Right ventricle myocardium superior (tissue), 1 donor: ENCODE measurements around the gene MARS2. TPM values are rescaled to one million over a fixed set of nuclear protein-coding genes. Genes with fewer than 3 reads are reported as not detected.
A peak's percentile ranks its signal among the peaks of the same experiment; 100 is the strongest.
"Not testable (repeated sequence)": the region's sequence is repeated elsewhere in the genome, so short reads cannot be mapped to it uniquely, and the experiment has no call there.

Experiments
- ATAC-seq: fragments of 200-7000 bp; cut with Tn5 transposase; one replicate; pipeline ENCODE4 v1.9.1; 2020; ENCODE audit warnings: mild to moderate bottlenecking; ENCODE audit not compliant: poor library complexity
- DNase-seq: peaks from one replicate; pipeline ENCODE4 v3.0.0-alpha.2; 2020
- intact Hi-C: fragments of 100-400 bp; cut with DNase I; formaldehyde crosslinking; loops from one replicate; pipeline ENCODE4 v1.11.2; 2022
- long read RNA-seq: library from polyadenylated mRNA; unstranded; transcript quantifications from one replicate; pipeline ENCODE4 v2.0.0, GENCODE V29; 2021
- total RNA-seq: library from RNA; stranded (reverse); fragmentation: NEBNext Ultra II Directional; extraction: Animal tissue kit (Norgen Biotek cat#: 25700); gene quantifications from one replicate; pipeline ENCODE4 v1.2.1, GENCODE V29; 2021
- donor health status: DM: no; HTN: yes; CAD: no; lungs with severe emphysema.

The MARS2 gene
- 6.6 TPM for total RNA-seq
- long read RNA-seq, transcript MARS2-201 (1 exons, 3,019 nt), result major isoform, 31 of 31 reads
- long read RNA-seq, partial matches to known transcripts, result 0 of 31 reads
- long read RNA-seq, other reads (novel, unspliced or antisense), result 0 of 31 reads

- peak; percentile 97 for DNase-seq
- intact Hi-C loops, result loop anchor here (5.0 to 10.0 kb wide), 4 partner anchors 69 to 592 kb away; partner anchors contain the start of gene HSPE1
- peak; percentile 98 for ATAC-seq
These were observed at the start of gene MARS2 for GRCh38 chr2:197705121-197705911. Gene MARS2 (plus strand): TSS chr2:197705369. CDS start chr2:197705406, 37 bp downstream.

GRCh38 chr2:197657562-197657961 lies 47.6 kb upstream of the MARS2 start:
- intact Hi-C loops, result no loop called here
- ATAC-seq (no peak), DNase-seq (no peak)

- DNase-seq, result no peak
- intact Hi-C loops, result no loop called here
- no peak for ATAC-seq
These were observed 43.5 kb upstream of the MARS2 start for GRCh38 chr2:197661626-197662025.

- ATAC-seq (no peak), DNase-seq (no peak)
- intact Hi-C loops, result no loop called here
These were observed 38.9 kb upstream of the MARS2 start for GRCh38 chr2:197666277-197666676.

- DNase-seq (no peak), ATAC-seq (no peak)
- intact Hi-C loops, result no loop called here
These were observed 36.9 kb upstream of the MARS2 start for GRCh38 chr2:197668296-197668695.

GRCh38 chr2:197669077-197669476 lies 36.1 kb upstream of the MARS2 start:
- ATAC-seq, result no peak
- intact Hi-C loops, result no loop called here
- DNase-seq, result no peak

GRCh38 chr2:197672371-197672893 lies 32.7 kb upstream of the MARS2 start:
- intact Hi-C loops, result no loop called here
- ATAC-seq, result no peak
- DNase-seq, result no peak

GRCh38 chr2:197673106-197673505 lies 32.1 kb upstream of the MARS2 start:
- ATAC-seq (no peak), DNase-seq (no peak)
- intact Hi-C loops, result no loop called here

GRCh38 chr2:197673606-197674005 lies 31.6 kb upstream of the MARS2 start:
- DNase-seq (no peak), ATAC-seq (no peak)
- intact Hi-C loops, result no loop called here

- DNase-seq (no peak), ATAC-seq (no peak)
- intact Hi-C loops, result no loop called here
These were observed 31.1 kb upstream of the MARS2 start for GRCh38 chr2:197674060-197674459.

GRCh38 chr2:197674591-197674990 lies 30.6 kb upstream of the MARS2 start:
- intact Hi-C loops, result no loop called here
- DNase-seq (no peak), ATAC-seq (peak; percentile 71)

- intact Hi-C loops, result no loop called here
- DNase-seq (no peak), ATAC-seq (no peak)
These were observed 29.9 kb upstream of the MARS2 start, which contains the start of gene RFTN2 for GRCh38 chr2:197675246-197675645. Gene RFTN2 (minus strand): TSS chr2:197675587. CDS start chr2:197675458, 129 bp downstream.

GRCh38 chr2:197675711-197676188 lies 29.4 kb upstream of the MARS2 start:
- intact Hi-C loops, result no loop called here

GRCh38 chr2:197677056-197677455 lies 28.1 kb upstream of the MARS2 start:
- ATAC-seq (no peak), DNase-seq (no peak)
- intact Hi-C loops, result no loop called here

More at GRCh38 chr2:197675711-197676188, 29.4 kb upstream of the MARS2 start:
- ATAC-seq (peak; percentile 83), DNase-seq (no peak)

- intact Hi-C loops, result no loop called here
- ATAC-seq (no peak), DNase-seq (no peak)
These were observed 27.7 kb upstream of the MARS2 start for GRCh38 chr2:197677483-197677882.

GRCh38 chr2:197695206-197695605 lies 10.0 kb upstream of the MARS2 start:
- intact Hi-C loops, ATAC-seq, DNase-seq: not testable (repeated sequence)

GRCh38 chr2:197695971-197696370 lies 9.2 kb upstream of the MARS2 start:
- intact Hi-C loops, ATAC-seq, DNase-seq: not testable (repeated sequence)

GRCh38 chr2:197696571-197696970 lies 8.6 kb upstream of the MARS2 start:
- intact Hi-C loops, ATAC-seq, DNase-seq: not testable (repeated sequence)

- intact Hi-C loops, result loop anchor here (10.0 kb wide), 2 partner anchors 75 to 195 kb away; partner anchors contain the start of gene HSPE1
- not testable (repeated sequence) for ATAC-seq, DNase-seq
These were observed 5.4 kb upstream of the MARS2 start for GRCh38 chr2:197699724-197700123.
